ENCODE results near the gene NPHP1.
"Not testable (repeated sequence)": the region's sequence is repeated elsewhere in the genome, so short reads cannot be mapped to it uniquely, and the experiment has no call there.

NPHP1 gene

GRCh38 chr2:110104025-110104771 lies 100.6 kb downstream of the NPHP1 start:
- no peak for DNase-seq (ENCODE audit: low read depth in 2 of 2)

- no peak for DNase-seq (ENCODE audit: low read depth in 2 of 2)
Observed at GRCh38 chr2:110103061-110103961, 101.5 kb downstream of the NPHP1 start.

- no peak for DNase-seq (ENCODE audit: low read depth in 2 of 2)
Observed at GRCh38 chr2:110101901-110102803, 102.7 kb downstream of the NPHP1 start.

- DNase-seq (ENCODE audit: low read depth in 2 of 2): no peak
Observed at GRCh38 chr2:110101280-110101844, 103.5 kb downstream of the NPHP1 start.

- DNase-seq (ENCODE audit: low read depth in 2 of 2): not testable (repeated sequence)
Observed at GRCh38 chr2:110100880-110101279, 103.9 kb downstream of the NPHP1 start.

- no peak for DNase-seq (ENCODE audit: low read depth in 2 of 2)
Observed at GRCh38 chr2:110100480-110100879, 104.3 kb downstream of the NPHP1 start.

- DNase-seq (ENCODE audit: low read depth in 2 of 2): no peak
Observed at GRCh38 chr2:110099471-110100225, 105.2 kb downstream of the NPHP1 start.

- no peak for DNase-seq (ENCODE audit: low read depth in 2 of 2)
Observed at GRCh38 chr2:110099038-110099425, 105.8 kb downstream of the NPHP1 start.

GRCh38 chr2:110097506-110098220 lies 107.2 kb downstream of the NPHP1 start:
- DNase-seq (ENCODE audit: low read depth in 2 of 2): no peak

- DNase-seq (ENCODE audit: low read depth in 2 of 2): no peak
Observed at GRCh38 chr2:110095994-110096633, 108.7 kb downstream of the NPHP1 start.

GRCh38 chr2:110094884-110095534 lies 109.8 kb downstream of the NPHP1 start:
- DNase-seq (ENCODE audit: low read depth in 2 of 2): not testable (repeated sequence)

GRCh38 chr2:110093924-110094323 lies 110.9 kb downstream of the NPHP1 start:
- not testable (repeated sequence) for DNase-seq (ENCODE audit: low read depth in 2 of 2)

GRCh38 chr2:110090164-110090563 lies 114.6 kb downstream of the NPHP1 start:
- not testable (repeated sequence) for DNase-seq (ENCODE audit: low read depth in 2 of 2)

- DNase-seq (ENCODE audit: low read depth in 2 of 2): not testable (repeated sequence)
Observed at GRCh38 chr2:110083757-110084156, 121.1 kb downstream of the NPHP1 start.

- DNase-seq (ENCODE audit: low read depth in 2 of 2): not testable (repeated sequence)
Observed at GRCh38 chr2:110083162-110083561, 121.7 kb downstream of the NPHP1 start.

- not testable (repeated sequence) for DNase-seq (ENCODE audit: low read depth in 2 of 2)
Observed at GRCh38 chr2:110078104-110078503, 126.7 kb downstream of the NPHP1 start.

- DNase-seq (ENCODE audit: low read depth in 2 of 2): not testable (repeated sequence)
Observed at GRCh38 chr2:110075896-110076295, 128.9 kb downstream of the NPHP1 start.
